Stimulated activated effector memory CD8-positive, alpha-beta T cell treated with anti-CD3 and anti-CD28 coated beads, Interleukin-12 subunit alpha, Interleukin-12 subunit beta, amount 100 ng/mL, for 72 hours (primary cell): ENCODE results near the gene SHMT1.
A peak's percentile ranks its signal among the peaks of the same experiment; 100 is the strongest.
"Not testable (repeated sequence)": the region's sequence is repeated elsewhere in the genome, so short reads cannot be mapped to it uniquely, and the experiment has no call there.

Experiments
- ATAC-seq: fragments of 150-1000 bp; cut with Tn5 transposase; 2 replicates; pipeline ENCODE4 v1.10.0; 2021
- DNase-seq, 2 donors: peaks; one replicate each; pipeline ENCODE4 v3.0.0; 2021 to 2022; ENCODE audit warnings: low spot score in 2 of 2
- H3K27ac Mint-ChIP-seq: one replicate; pipeline ENCODE4 v1.8.0; 2022; ENCODE audit warnings: mild to moderate bottlenecking, mixed read lengths
- H3K36me3 Mint-ChIP-seq: one replicate; pipeline ENCODE4 v1.8.0; 2022; ENCODE audit warnings: mild to moderate bottlenecking, mixed read lengths
- H3K4me1 Mint-ChIP-seq: one replicate; pipeline ENCODE4 v1.8.0; 2022; ENCODE audit warnings: mixed read lengths
- H3K4me3 Mint-ChIP-seq: one replicate; pipeline ENCODE4 v1.8.0; 2022; ENCODE audit warnings: mild to moderate bottlenecking, mixed read lengths
- H3K9me3 Mint-ChIP-seq: one replicate; pipeline ENCODE4 v1.8.0; 2022; ENCODE audit warnings: mixed read lengths

Gene SHMT1

DNA sequence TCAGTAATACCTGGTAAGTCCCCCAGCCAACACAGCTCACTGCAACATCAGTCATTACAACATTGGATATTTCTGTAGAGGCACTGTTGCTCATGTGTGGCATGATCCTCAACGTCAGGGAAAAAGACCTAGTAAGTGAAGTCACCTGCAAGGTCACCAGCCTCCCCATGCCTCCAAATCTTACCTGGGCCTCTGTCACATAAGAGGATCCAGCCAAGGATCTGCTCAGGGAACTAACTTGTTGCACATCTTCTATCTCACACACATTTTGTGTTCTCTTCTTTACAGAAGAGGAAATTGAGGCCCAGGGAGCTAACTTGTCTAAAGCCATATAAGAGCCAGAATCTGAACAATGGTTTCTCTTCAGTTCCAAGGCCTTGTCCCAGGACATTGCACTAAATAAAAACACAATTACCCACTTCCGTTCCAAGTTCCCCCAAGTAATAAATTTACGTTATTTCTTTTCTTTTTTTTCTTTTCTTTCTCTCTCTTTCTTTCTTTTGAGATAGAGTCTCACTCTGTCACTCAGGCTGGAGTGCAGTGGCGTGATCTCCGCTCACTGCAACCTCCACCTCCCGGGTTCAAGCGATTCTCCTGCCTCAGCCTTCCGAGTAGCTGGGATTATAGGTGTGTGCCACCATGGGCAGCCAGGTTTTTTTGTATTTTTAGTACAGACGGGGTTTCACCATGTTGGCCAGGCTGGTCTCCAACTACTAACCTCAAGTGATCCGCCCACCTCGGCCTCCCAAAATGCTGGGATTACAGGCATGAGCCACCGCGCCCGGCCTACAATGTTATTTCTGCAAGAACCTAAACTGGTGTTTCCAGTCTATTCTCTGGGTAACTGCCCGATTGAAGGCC lies 1.3 kb downstream of the SHMT1 start:
- Mint-ChIP-seq H3K27ac (peak overlapping the region; percentile 14), H3K36me3 (peaks cover 32% of the 10 kb centered on the region), H3K4me1 (peaks cover 14% of the 10 kb centered on the region), H3K9me3 (no peaks in the 10 kb centered on the region), H3K4me3 (peak overlapping the region; percentile 85)
- ATAC-seq (no peak), DNase-seq (no peak)

DNA sequence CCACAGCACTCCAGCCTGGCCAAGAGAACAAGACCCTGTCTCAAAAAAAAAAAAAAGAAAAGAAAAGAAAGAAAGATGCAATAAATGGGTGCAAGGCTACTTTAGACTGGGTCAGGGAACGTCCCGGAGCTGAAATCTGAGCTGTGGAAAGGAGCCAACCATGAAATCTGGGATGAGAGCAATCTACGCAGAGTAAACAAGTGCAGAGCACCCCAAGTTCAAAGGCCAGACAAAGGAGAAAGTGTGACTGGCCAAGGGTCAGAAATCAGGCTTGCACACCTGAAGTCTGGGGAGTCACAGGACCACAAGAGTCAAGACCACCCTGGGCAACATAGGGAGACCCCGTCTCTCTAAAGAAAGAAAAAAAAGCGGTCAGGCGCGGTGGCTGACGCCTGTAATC lies 2.8 kb downstream of the SHMT1 start:
- Mint-ChIP-seq H3K9me3 (no peaks in the 10 kb centered on the region), H3K36me3 (peaks cover 45% of the 10 kb centered on the region), H3K4me1 (peaks cover 14% of the 10 kb centered on the region), H3K4me3 (no peak overlapping the region), H3K27ac (no peak overlapping the region)
- DNase-seq (no peak), ATAC-seq (no peak)

DNA sequence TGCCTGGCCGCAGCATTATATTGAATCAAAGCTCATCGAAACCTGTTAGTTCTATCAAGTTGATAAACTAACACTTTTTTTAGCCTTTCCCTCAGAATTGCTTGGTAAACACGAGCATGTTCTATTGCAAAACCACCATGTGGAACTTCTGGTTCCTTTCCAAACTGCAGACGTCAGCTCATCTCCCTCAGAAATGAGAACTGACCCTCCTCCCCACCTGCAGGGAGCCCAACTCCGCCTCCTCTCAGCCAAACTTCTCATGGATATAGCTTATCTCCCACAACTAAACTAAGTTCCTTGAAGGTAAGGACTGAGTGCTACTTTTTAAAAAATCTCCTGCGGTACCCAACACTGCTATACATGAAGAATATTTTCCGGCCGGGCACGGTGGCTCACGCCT lies 6.7 kb downstream of the SHMT1 start:
- ATAC-seq (no peak), DNase-seq (no peak)
- no peaks in the 10 kb centered on the region for H3K4me1 Mint-ChIP-seq
- peaks cover 77% of the 10 kb centered on the region for H3K36me3 Mint-ChIP-seq
- no peak overlapping the region for H3K27ac Mint-ChIP-seq
- no peak overlapping the region for H3K4me3 Mint-ChIP-seq
- H3K9me3 Mint-ChIP-seq = no peaks in the 10 kb centered on the region

DNA sequence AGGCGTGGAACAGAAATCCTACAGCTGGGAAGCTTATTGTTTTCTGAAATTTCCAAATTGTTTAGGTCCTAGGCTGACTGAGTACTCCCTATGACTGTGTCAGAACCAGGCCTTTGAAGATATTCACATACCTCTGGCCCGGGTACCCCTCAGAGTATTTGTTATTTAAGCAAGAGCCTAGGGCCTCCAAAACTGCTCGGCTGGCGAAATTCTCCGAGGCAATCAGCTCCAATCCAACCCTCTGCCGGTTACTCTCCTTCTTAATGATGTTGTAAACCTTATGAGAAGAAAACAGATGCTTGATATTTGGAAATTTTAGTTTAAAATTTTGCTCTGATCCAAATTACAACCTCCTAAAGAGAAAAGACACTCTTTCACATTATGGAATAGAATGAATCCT lies 9.8 kb downstream of the SHMT1 start:
- ATAC-seq (no peak), DNase-seq (no peak)
- Mint-ChIP-seq H3K4me3 (no peak overlapping the region), H3K9me3 (no peaks in the 10 kb centered on the region), H3K27ac (no peak overlapping the region), H3K36me3 (peaks cover 76% of the 10 kb centered on the region), H3K4me1 (no peaks in the 10 kb centered on the region)

DNA sequence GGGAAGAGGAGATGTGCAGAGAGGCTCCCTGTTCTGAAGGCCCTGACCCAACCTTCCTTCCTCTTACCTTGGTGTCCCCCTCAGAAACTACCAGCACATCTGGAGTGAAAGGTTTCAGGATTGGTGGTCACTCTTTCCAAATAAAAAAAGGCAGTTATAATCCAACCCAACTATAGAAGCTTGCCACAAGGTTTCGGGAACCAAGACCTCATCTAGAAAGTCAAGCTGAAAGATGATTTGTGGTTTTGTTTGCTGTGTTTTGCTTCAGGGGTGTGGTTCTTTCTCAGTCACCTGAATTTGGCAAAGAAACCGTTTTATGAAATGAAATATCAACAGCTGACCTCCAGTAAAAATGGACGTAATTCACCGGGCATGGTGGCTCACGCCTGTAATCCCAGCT lies 19.3 kb downstream of the SHMT1 start:
- ATAC-seq = no peak

DNA sequence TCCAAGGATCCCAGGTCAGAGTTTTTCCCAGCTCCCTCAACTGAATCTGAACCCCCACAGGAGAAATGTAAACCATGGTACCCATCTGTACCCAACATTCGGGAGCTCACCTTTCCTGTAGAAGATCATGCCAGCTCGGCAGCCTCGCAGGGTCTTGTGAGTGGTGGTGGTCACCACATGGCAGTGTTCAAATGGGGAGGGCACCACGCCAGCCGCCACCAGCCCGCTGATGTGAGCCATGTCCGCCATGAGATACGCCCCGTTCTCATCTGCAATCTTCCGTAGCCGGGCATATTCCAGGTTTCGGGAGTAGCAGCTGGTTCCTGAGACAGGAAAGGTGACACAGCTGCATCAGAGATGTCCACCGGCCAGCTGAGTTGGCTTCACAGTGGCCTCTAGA lies 23.4 kb downstream of the SHMT1 start:
- H3K9me3 Mint-ChIP-seq = no peaks in the 10 kb centered on the region
- peaks cover 84% of the 10 kb centered on the region for H3K36me3 Mint-ChIP-seq
- H3K4me1 Mint-ChIP-seq = no peaks in the 10 kb centered on the region
- no peak overlapping the region for H3K27ac Mint-ChIP-seq
- ATAC-seq (no peak), DNase-seq (no peak)
- H3K4me3 Mint-ChIP-seq = no peak overlapping the region

More for the DNA sequence above, 19.3 kb downstream of the SHMT1 start:
- H3K27ac Mint-ChIP-seq = peak overlapping the region; percentile 40
- peaks cover 89% of the 10 kb centered on the region for H3K36me3 Mint-ChIP-seq
- no peak overlapping the region for H3K4me3 Mint-ChIP-seq
- H3K9me3 Mint-ChIP-seq = no peaks in the 10 kb centered on the region
- no peaks in the 10 kb centered on the region for H3K4me1 Mint-ChIP-seq
- no peak for DNase-seq

DNA sequence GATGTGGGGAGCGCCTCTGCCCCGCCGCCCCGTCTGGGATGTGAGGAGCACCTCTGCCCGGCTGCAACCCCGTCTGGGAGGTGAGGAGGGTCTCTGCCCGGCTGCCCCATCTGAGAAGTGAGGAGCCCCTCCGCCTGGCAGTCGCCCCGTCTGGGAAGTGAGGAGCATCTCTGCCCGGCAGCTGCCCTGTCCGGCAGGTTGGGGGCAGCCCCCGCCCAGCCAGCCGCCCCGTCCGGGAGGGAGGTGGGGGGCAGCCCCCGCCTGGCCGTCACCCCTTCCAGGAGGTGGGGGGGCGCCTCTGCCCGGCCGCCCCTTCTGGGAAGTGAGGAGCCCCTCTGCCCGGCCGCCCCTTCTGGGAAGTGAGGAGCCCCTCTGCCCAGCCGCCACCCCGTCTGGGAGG lies 25.2 kb downstream of the SHMT1 start:
- not testable (repeated sequence) for ATAC-seq, H3K4me3 Mint-ChIP-seq, H3K4me1 Mint-ChIP-seq, H3K9me3 Mint-ChIP-seq, H3K27ac Mint-ChIP-seq, DNase-seq
- H3K36me3 Mint-ChIP-seq = peaks cover 73% of the 10 kb centered on the region

DNA sequence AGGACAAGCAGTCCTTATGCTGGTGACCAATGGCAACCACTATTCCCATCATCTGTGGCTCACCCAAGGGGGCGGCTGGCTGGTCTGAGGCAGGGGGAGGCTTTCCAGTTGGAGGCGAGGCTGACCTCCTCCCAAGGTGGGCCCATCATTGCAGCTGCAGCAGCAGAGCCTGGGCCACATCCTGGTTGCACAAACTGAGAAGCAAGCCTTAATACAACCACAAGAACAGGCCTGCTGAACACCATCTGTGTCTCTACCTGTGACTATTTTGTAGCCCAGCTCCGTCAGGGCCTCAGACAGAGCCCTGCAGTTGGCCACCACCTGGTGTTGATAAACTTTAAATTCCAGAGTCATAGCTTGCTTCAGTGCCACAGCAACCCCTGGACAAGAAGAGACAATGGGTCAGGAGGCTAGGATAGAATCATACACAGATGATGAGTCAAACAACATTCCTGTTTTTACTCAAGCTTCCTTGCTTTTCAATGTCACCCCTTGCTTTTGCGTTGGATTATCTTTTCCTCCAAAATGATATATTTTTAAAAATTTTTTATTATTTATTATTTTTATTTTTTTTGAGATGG lies 30.4 kb downstream of the SHMT1 start:
- H3K27ac Mint-ChIP-seq = peak overlapping the region; percentile 85
- ATAC-seq = peak; percentile 66
- H3K36me3 Mint-ChIP-seq = peaks cover 69% of the 10 kb centered on the region
- no peak for DNase-seq
- no peaks in the 10 kb centered on the region for H3K9me3 Mint-ChIP-seq
- H3K4me1 Mint-ChIP-seq = peaks cover 20% of the 10 kb centered on the region
- no peak overlapping the region for H3K4me3 Mint-ChIP-seq

DNA sequence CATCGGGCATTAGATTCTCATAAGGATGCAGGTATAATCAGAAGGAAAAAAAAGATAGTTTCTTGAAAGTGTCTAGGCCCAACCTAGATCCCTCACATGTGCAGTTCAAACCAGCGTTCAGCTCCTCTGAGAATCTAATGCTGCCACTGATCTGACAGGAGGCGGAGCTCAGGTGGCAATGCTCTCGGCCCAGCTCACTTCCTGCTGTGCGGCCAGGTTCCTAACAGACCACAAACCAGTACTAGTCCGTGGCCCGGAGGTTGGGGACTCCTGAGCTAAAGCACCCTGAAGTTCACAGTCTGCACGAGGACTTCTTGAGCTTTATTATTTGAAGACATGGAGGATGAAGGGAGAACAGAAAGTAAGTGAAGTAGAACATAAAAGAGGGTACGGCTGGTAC lies 31.5 kb downstream of the SHMT1 start:
- H3K9me3 Mint-ChIP-seq = no peaks in the 10 kb centered on the region
- ATAC-seq (peak; percentile 46), DNase-seq (no peak)
- H3K4me3 Mint-ChIP-seq = no peak overlapping the region
- peak overlapping the region; percentile 85 for H3K27ac Mint-ChIP-seq
- H3K36me3 Mint-ChIP-seq = peaks cover 75% of the 10 kb centered on the region
- peaks cover 20% of the 10 kb centered on the region for H3K4me1 Mint-ChIP-seq

DNA sequence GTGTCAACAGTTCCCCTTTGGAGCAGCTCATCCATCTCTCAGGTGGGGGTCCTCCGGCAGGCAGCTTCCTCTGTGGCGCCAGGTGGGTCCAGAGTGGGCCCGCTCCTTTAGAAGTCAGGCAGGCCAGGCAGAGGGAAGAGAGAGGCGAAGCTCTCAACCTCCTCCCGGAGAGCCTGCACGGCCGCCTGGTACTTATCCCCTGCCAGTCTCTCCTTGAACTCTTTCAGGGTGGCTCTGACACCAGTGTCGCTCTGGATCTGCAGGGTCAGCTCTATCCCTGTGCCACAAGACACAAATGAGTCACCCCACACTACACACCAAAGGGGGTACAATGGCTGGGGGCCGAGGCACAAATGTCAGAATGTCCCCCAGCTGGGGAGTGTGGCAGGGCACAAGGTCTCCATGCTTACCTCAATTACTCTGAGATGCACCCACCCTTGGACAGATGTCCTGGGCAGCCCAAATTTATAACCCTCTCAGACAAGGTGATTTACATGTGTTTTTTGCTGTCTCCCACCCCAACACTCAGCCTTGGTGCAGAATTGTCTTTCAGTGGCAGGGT lies 34.6 kb downstream of the SHMT1 start:
- peaks cover 28% of the 10 kb centered on the region for H3K4me1 Mint-ChIP-seq
- no peaks in the 10 kb centered on the region for H3K9me3 Mint-ChIP-seq
- H3K27ac Mint-ChIP-seq = no peak overlapping the region
- H3K4me3 Mint-ChIP-seq = no peak overlapping the region
- no peak for ATAC-seq
- H3K36me3 Mint-ChIP-seq = peaks cover 81% of the 10 kb centered on the region
- no peak for DNase-seq

DNA sequence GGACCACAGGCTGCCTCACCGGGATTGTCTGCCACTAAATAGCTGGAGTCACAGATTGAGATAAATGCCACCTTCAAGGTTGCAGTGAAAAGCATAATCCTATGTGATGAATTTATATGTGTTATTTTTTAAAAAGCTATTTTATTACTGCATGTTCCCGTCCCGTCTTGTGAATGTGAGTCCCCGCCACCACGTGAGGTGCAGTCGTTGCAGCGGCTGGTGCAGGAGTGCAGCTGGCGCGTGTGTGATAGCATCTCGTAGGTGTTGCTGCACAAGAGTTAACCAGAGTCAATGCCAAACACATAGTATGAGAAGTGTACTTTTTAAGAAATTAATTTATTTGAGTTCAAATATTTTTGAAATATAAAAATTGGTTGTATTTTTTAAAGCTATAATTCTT lies 35.8 kb downstream of the SHMT1 start:
- ATAC-seq (no peak), DNase-seq (no peak)
- Mint-ChIP-seq H3K4me1 (peaks cover 22% of the 10 kb centered on the region), H3K9me3 (no peaks in the 10 kb centered on the region), H3K4me3 (no peak overlapping the region), H3K27ac (no peak overlapping the region), H3K36me3 (peaks cover 88% of the 10 kb centered on the region)

DNA sequence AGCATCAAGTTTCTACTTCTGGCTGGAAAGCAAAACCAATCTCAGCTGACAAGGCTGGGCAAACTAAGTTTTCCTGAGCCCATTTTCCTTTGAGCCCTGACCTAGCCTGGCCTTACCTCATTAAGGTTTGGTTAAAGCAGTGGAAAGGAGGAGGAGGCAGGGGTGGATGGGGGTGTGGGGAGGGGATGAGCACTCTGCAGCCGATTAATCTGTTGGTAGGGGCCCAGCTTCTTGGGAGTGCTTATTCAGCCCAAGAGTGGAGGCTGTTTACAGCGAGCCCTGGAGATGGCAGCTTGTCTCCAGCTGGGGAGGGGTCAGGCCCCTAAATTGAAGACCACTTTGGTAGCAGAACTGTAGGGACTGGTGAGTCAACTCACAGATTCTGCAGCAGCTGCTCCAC lies 36.3 kb downstream of the SHMT1 start:
- Mint-ChIP-seq H3K27ac (no peak overlapping the region), H3K4me1 (peaks cover 17% of the 10 kb centered on the region), H3K9me3 (no peaks in the 10 kb centered on the region), H3K36me3 (peaks cover 86% of the 10 kb centered on the region), H3K4me3 (no peak overlapping the region)
- ATAC-seq (no peak), DNase-seq (no peak)

DNA sequence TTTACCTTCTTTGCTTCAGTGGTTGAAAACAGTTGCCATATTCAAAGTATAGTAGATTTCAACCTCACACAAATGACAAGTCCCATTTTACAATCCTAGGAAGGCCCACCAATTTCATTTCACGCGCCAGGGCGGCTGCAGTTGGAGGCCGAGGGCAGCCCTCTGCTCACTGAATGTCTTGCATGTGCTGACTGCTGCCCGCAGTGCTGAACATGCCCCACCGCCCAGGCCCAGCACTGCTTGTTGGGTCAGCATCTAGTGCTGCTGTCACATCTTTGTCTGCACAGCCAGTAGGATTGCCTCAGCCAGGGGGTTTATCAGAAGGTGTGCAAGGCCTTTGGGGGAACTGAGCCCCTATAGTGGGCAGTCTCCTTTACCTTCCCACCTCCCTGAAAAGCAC lies 36.8 kb downstream of the SHMT1 start:
- peaks cover 12% of the 10 kb centered on the region for H3K4me1 Mint-ChIP-seq
- peak overlapping the region; percentile 36 for H3K27ac Mint-ChIP-seq
- DNase-seq (no peak), ATAC-seq (no peak)
- H3K36me3 Mint-ChIP-seq = peaks cover 81% of the 10 kb centered on the region
- H3K9me3 Mint-ChIP-seq = no peaks in the 10 kb centered on the region
- H3K4me3 Mint-ChIP-seq = no peak overlapping the region

DNA sequence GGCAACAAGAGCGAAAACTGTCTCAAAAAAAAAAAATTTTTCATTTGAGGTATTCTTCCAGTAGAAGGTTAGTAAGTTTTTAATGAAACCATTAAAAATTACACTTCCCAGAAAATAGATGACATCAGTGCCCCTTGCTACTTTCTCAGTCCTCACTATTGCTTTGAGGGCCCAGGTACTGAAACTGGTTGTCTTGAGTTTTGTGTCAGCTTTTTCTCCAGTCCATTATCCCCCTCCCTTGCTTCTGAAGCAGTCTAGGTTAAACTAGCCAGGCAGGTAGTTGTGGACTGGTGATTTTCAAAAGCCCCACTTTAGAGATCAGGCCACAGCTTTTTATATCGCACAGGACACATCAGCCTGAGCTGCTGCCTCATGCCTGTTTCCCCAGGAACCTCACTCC lies 37.3 kb downstream of the SHMT1 start:
- Mint-ChIP-seq H3K36me3 (peaks cover 82% of the 10 kb centered on the region), H3K9me3 (no peaks in the 10 kb centered on the region), H3K4me1 (peaks cover 8% of the 10 kb centered on the region), H3K4me3 (no peak overlapping the region), H3K27ac (peak overlapping the region; percentile 36)
- DNase-seq (no peak), ATAC-seq (peak; percentile 43)

DNA sequence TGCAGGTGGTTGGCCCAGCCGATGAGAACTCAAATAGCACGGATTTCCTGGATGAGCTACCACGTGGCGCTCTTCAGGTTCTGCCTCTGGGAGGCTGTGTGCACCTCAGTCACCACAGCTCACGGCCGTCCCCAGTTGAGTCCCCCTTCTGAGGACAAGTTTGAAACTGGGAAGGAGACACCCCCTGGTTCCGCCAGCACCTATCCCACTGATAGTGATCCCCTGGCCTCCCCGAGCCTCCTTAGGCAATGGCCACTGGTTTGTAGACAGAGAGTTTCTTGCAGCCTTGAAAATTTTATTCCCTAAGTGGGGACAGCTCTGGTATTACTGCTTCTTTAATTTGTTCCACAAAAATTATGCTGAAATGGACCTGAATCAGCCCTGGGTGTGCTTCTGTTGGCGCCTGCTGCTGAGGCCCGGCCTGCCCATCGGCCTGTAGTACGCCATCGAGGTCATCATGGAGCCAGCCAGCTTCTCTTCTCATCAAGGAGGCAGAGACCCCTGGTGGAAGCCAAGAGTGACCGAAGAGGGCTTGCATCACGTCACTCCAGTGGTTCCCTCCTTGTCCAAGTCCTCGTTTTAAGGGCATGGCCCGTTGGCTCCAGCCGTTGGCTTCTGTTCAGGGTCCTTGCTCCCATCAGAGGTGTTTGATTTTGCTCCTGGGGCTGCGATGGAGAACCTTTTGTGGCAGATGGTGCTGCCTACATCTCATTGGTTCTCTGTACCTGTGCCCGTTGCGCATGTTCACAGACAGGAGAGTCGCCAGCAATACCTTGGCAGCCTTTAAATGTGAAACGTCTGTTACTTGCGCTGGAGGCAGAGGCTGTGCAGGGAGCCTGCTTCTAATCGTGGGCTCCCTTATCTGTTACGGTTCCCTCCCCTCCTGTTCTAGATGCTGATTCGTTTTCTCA lies 39.0 kb downstream of the SHMT1 start:
- ATAC-seq = no peak
- no peak overlapping the region for H3K4me3 Mint-ChIP-seq
- peaks cover 88% of the 10 kb centered on the region for H3K36me3 Mint-ChIP-seq

More for the DNA sequence above, 39.0 kb downstream of the SHMT1 start:
- no peak for DNase-seq
- peaks cover 25% of the 10 kb centered on the region for H3K4me1 Mint-ChIP-seq
- H3K27ac Mint-ChIP-seq = peak overlapping the region; percentile 51
- H3K9me3 Mint-ChIP-seq = no peaks in the 10 kb centered on the region
